Hematopoietic multipotent progenitor cell (in vitro differentiated cells): ENCODE data around the gene TIPARP. TPM values are rescaled to one million over a fixed set of nuclear protein-coding genes. Genes with fewer than 3 reads are reported as not detected.
A peak's percentile ranks its signal among the peaks of the same experiment; 100 is the strongest.

Experiments used
- DNase-seq, 3 donors: peaks; one replicate each; pipeline ENCODE4 v3.0.0-alpha.2; 2011 to 2015; ENCODE audit warnings: low read depth in 2 of 3, low spot score in 2 of 3
- total RNA-seq: library from RNA; depleted of rRNA; stranded (reverse); fragments of >200 nt; gene quantifications from one replicate; pipeline ENCODE4 v1.2.3, GENCODE V29; 2012

Gene TIPARP
- total RNA-seq, 1 donor: 25.6 TPM

GRCh38 chr3:156674911-156675829 lies 780 bp downstream of the TIPARP start:
- peak in 2 of 3 donors; percentile 24 to 52 for DNase-seq

GRCh38 chr3:156675830-156676767 lies 1.7 kb downstream of the TIPARP start:
- peak in 2 of 3 donors; percentile 32 to 47 for DNase-seq

- DNase-seq: peak in 1 of 3 donors; percentile 29
Measured at GRCh38 chr3:156676768-156677479, 2.5 kb downstream of the TIPARP start.

- no peak for DNase-seq
Measured at GRCh38 chr3:156677536-156677935, 3.1 kb downstream of the TIPARP start.

- no peak for DNase-seq
Measured at GRCh38 chr3:156678197-156678596, 3.8 kb downstream of the TIPARP start.

GRCh38 chr3:156680243-156680914 lies 6.0 kb downstream of the TIPARP start:
- no peak for DNase-seq

GRCh38 chr3:156681002-156681401 lies 6.6 kb downstream of the TIPARP start:
- peak in 2 of 3 donors; percentile 74 to 86 for DNase-seq

- DNase-seq: no peak
Measured at GRCh38 chr3:156682501-156682900, 8.1 kb downstream of the TIPARP start.

GRCh38 chr3:156682963-156683362 lies 8.6 kb downstream of the TIPARP start:
- DNase-seq: no peak

- DNase-seq: no peak
Measured at GRCh38 chr3:156685198-156685597, 10.8 kb downstream of the TIPARP start.

GRCh38 chr3:156685752-156686151 lies 11.4 kb downstream of the TIPARP start:
- no peak for DNase-seq

GRCh38 chr3:156687023-156687422 lies 12.6 kb downstream of the TIPARP start:
- peak in 1 of 3 donors; percentile 33 for DNase-seq

- DNase-seq: no peak
Measured at GRCh38 chr3:156688632-156689452, 14.5 kb downstream of the TIPARP start.

GRCh38 chr3:156689608-156690007 lies 15.2 kb downstream of the TIPARP start:
- DNase-seq: no peak

GRCh38 chr3:156691920-156692319 lies 17.5 kb downstream of the TIPARP start:
- DNase-seq: no peak

GRCh38 chr3:156693166-156693565 lies 18.8 kb downstream of the TIPARP start:
- no peak for DNase-seq

GRCh38 chr3:156694536-156694935 lies 20.1 kb downstream of the TIPARP start:
- no peak for DNase-seq

- no peak for DNase-seq
Measured at GRCh38 chr3:156702367-156702766, 28.0 kb downstream of the TIPARP start.

- no peak for DNase-seq
Measured at GRCh38 chr3:156704370-156705036, 30.1 kb downstream of the TIPARP start.
